ENCODE measurements around the gene CERS6. TPM values are rescaled to one million over a fixed set of nuclear protein-coding genes. Genes with fewer than 3 reads are reported as not detected.

The CERS6 gene
- total and polyA plus RNA-seq, 2 of the 8 experiments (the other 6 are each of a cell fraction or from before 2014, with no cell fraction given), result 6.8 to 28.2 TPM

- H3K4me2 ChIP-seq (ENCODE audit: insufficient read depth in 1 of 2, low read depth in 2 of 2, low read length in 2 of 2), result no peak overlapping the region
- no peak overlapping the region for H2AK5ac ChIP-seq (ENCODE audit: low read depth, low read length)
- no peak overlapping the region for H4K8ac ChIP-seq (ENCODE audit: extremely low read depth, insufficient read depth, low read length)
- H3K56ac ChIP-seq (replicated peaks; ENCODE audit: insufficient read length, low read depth, low read length), result no peak overlapping the region
- no peak overlapping the region for H3K14ac ChIP-seq (ENCODE audit: insufficient read length)
- H2BK12ac ChIP-seq (ENCODE audit: low read depth, low read length), result no peak overlapping the region
- ChIA-PET POLR2A (ENCODE audit: partially characterized antibody) (no interaction called here), CTCF (ENCODE audit: partially characterized antibody) (no interaction called here)
- peaks cover 0 to 24% of the 10 kb centered on the region in 2 experiments; a peak in 1 of 4 replicates for H3K79me2 ChIP-seq (ENCODE audit: control insufficient read depth in 1 of 2, insufficient read depth in 2 of 2, low read length in 2 of 2)
- DNase-seq (ENCODE audit: low read depth in 1 of 2, low spot score in 2 of 2) (no peak), FAIRE-seq (no peak)
- no peak overlapping the region for H2AFZ ChIP-seq (ENCODE audit: low read length)
- no peak overlapping the region for H3K9ac ChIP-seq (replicated peaks in 1 of 4; ENCODE audit: extremely low read depth in 1 of 4, low read depth in 3 of 4, low read length in 3 of 4)
- no peaks in the 10 kb centered on the region for H3K23me2 ChIP-seq (ENCODE audit: low read depth, low read length)
- H3K4ac ChIP-seq (replicated peaks; ENCODE audit: insufficient read length, low read depth, low read length), result no peak overlapping the region
- H3K23ac ChIP-seq (ENCODE audit: insufficient read length), result no peak overlapping the region
- H2BK20ac ChIP-seq (ENCODE audit: low read length), result no peak overlapping the region
- H4K91ac ChIP-seq (replicated peaks; ENCODE audit: insufficient read length, low read length), result no peak overlapping the region
- H3K36me3 ChIP-seq (ENCODE audit: control insufficient read depth in 2 of 4, insufficient read depth in 4 of 4, low read length in 3 of 4), result peaks cover 0 to 18% (median 1%) of the 10 kb centered on the region in 4 experiments; a peak in 4 of 8 replicates
- no peak overlapping the region for H2BK120ac ChIP-seq (replicated peaks; ENCODE audit: low read depth, low read length)
- peaks cover 0 to 3% (median 2%) of the 10 kb centered on the region in 4 experiments; a peak in 4 of 7 replicates for H3K4me1 ChIP-seq (replicated peaks in 1 of 4; ENCODE audit: control insufficient read depth in 3 of 4, insufficient read depth in 4 of 4, low read length in 3 of 4)
- no peak overlapping the region for H3K27ac ChIP-seq (ENCODE audit: low read depth, low read length)
- WGBS, 2 experiments (ENCODE audit: extremely low coverage in 1 of 2, insufficient coverage in 1 of 2, insufficient read length in 1 of 2, insufficient replicate concordance in 2 of 2, low coverage in 1 of 2, low lambda C conversion rate in 2 of 2, missing lambda C conversion rate in 1 of 2), result 84% methylated on average over 2 of the region's 2 CpGs; no CpG with 5 or more reads in 1 of the 2 experiments
- H3K27me3 ChIP-seq (replicated peaks in 1 of 4; ENCODE audit: control insufficient read depth in 3 of 4, extremely low read depth in 1 of 4, insufficient read depth in 3 of 4, low read length in 3 of 4), result no peaks in the 10 kb centered on the region
- H3K9me3 ChIP-seq (ENCODE audit: insufficient read depth in 2 of 2, low read depth in 1 of 2, low read length in 1 of 2), result peaks cover 10 to 16% of the 10 kb centered on the region in 2 experiments
- no peaks in the 10 kb centered on the region for H4K20me1 ChIP-seq (replicated peaks in 1 of 2; ENCODE audit: control insufficient read depth in 1 of 2, insufficient read depth in 2 of 2, low read length in 2 of 2)
- no peak overlapping the region for H2BK15ac ChIP-seq (ENCODE audit: low read length)
- H3K18ac ChIP-seq (ENCODE audit: extremely low read depth, low read length), result no peak overlapping the region
- no peak overlapping the region for H3K4me3 ChIP-seq (ENCODE audit: extremely low read depth in 1 of 4, insufficient read depth in 2 of 4, low read depth in 3 of 4, low read length in 4 of 4)
- H3K79me1 ChIP-seq (ENCODE audit: low read depth, low read length), result no peaks in the 10 kb centered on the region
- H4K5ac ChIP-seq (ENCODE audit: insufficient read length, low read depth, low read length), result no peak overlapping the region
- H2BK5ac ChIP-seq (ENCODE audit: low read depth, low read length), result no peak overlapping the region
- TF ChIP-seq CHD1 (IDR thresholded peaks at IDR 0.05; ENCODE audit: low read depth, low read length) (no peak), KDM4A (IDR thresholded peaks at IDR 0.05; ENCODE audit: low read depth, low read length, severe bottlenecking) (no peak), RXRA (IDR thresholded peaks at IDR 0.05; ENCODE audit: insufficient read depth, low read depth, low read length) (no peak), ATF3 (IDR thresholded peaks at IDR 0.05; ENCODE audit: insufficient read depth, low read depth, low read length) (no peak), BRCA1 (IDR thresholded peaks at IDR 0.05; ENCODE audit: low read depth, low read length) (no peak), CEBPB (IDR thresholded peaks at IDR 0.05; ENCODE audit: low read depth, low read length) (no peak), SP2 (IDR thresholded peaks at IDR 0.05; ENCODE audit: low read length) (no peak), SP1 (IDR thresholded peaks at IDR 0.05; ENCODE audit: low read depth, low read length) (no peak)
Observed at GRCh38 chr2:168607992-168608391, 151.9 kb downstream of the CERS6 start.
